ENCODE data around the gene PIGS.

DNA sequence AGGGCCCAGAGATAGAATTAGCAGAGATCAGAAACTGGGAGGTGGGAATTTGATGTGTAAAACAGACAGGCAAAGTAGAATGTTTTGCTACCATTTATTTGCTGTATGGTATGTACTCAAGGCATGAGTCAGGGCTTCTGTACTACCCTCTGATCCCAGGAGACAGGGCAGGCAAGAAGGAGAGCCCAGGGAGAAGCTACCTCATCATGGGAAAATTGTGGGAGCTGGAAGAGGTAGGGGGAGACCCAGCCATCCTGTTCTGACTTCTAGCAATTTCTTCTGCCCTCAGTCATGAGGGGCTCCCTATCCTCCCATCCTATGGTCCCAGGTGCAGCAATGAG, 1.7 kb upstream of the PIGS start:
- TF ChIP-seq POLR2AphosphoS5 (IDR thresholded peaks at IDR 0.05) (no peak), POLR2A (IDR thresholded peaks at IDR 0.05) (no peak)
- TF ChIP-seq, protein P1, sequence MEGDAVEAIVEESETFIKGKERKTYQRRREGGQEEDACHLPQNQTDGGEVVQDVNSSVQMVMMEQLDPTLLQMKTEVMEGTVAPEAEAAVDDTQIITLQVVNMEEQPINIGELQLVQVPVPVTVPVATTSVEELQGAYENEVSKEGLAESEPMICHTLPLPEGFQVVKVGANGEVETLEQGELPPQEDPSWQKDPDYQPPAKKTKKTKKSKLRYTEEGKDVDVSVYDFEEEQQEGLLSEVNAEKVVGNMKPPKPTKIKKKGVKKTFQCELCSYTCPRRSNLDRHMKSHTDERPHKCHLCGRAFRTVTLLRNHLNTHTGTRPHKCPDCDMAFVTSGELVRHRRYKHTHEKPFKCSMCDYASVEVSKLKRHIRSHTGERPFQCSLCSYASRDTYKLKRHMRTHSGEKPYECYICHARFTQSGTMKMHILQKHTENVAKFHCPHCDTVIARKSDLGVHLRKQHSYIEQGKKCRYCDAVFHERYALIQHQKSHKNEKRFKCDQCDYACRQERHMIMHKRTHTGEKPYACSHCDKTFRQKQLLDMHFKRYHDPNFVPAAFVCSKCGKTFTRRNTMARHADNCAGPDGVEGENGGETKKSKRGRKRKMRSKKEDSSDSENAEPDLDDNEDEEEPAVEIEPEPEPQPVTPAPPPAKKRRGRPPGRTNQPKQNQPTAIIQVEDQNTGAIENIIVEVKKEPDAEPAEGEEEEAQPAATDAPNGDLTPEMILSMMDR (IDR thresholded peaks at IDR 0.05), result no peak
